Measurements from ENCODE around the gene MGAT3. TPM values are rescaled to one million over a fixed set of nuclear protein-coding genes. Genes with fewer than 3 reads are reported as not detected.
"Not testable (repeated sequence)": the region's sequence is repeated elsewhere in the genome, so short reads cannot be mapped to it uniquely, and the experiment has no call there.

Gene MGAT3
- total RNA-seq, 1 experiment from 2014 or later: 1.6 TPM

- DNase-seq (ENCODE audit: low spot score): no peak
Measured at GRCh38 chr22:39489094-39490068, 32.6 kb downstream of the MGAT3 start.

DNA sequence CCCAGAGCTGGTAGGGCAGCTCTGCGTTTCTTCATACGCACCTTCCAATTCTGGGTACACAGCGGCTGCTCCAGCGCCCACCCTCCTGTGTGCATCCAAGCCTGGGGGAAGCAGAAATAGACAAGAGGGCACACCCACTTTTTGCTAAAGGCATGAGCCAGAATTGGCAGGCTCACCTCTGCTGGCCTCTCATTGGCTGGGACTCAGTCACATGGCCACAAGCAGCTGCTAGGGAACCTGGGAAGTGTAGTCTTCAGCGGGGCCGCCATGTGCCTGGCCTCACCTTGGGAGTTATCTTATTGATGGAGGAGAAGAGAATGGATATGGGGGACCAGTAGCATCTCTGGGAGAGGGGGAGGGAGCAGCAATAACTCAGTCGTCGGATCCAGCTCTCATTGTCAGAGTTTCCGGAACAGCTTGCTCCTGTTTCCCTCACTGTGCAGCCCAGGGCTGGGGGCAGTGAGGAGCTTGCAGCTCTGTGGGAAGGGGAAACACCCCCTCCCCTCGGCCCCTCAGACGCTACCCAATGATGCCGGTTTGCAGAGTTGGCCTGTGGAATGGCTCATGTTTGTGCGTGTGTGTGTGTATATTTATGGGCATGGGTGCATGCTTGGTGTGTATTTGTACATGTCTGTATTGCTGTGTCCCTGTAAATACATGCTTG is 33.5 kb downstream of the MGAT3 start:
- peak; percentile 59 for DNase-seq (ENCODE audit: low spot score)

DNA sequence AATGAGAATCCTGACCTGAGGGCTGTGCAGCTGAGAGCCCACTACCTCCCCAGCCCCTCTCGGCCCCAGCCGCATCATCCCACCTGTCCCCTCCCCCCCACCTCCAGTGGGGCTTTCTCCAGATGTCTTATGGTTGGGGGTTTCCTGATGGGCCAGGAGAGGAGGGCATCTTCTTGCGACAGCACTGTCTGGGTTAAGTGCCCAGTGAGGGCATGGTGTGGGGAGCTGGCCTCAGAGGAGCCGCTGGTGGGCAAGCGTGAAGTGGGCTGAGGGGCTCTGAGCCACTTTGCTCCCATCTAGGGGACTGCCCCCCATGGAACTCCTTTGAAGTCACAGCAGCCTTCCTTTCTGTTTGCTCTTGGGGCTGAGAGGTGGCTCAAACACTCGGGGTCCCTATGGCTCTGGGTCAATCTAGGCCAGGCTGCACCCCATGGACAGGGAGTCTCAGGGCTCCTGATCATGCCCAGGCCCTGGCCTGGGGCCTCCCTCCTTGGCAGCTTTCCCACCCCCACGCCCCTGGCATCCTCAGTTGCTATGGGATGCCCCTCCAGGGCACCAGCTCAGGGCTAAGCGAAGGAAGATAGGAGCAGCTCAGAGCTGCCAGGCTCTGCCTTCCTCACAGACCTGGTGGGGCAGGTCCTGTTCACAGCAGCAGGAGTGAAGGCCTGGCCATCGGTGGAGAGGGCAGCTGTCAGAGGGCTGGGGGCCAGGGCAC is 34.3 kb downstream of the MGAT3 start:
- no peak for DNase-seq (ENCODE audit: low spot score)

DNA sequence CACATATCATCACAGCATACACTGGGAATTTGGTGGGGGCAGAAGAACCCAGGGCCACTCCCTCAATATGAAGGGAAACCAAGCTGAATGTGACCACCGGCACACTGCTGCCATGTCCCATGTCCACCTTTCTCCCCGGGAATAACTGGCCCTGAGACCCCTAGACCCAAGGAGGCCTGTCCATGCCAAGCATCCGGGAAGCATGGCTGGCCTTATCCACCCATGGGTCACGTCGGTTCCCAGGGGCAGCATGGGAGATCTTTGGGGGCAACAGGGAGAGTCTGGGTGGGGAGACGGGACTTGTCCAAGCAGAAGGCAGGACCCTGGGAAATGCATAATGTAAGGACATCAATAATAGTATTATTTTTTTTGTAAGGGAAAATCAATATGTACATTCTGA is 34.9 kb downstream of the MGAT3 start:
- no peak for DNase-seq (ENCODE audit: low spot score)

GRCh38 chr22:39492186-39492585 is 35.4 kb downstream of the MGAT3 start:
- no peak for DNase-seq (ENCODE audit: low spot score)

- DNase-seq (ENCODE audit: low spot score): no peak
Measured at GRCh38 chr22:39493759-39494158, 36.9 kb downstream of the MGAT3 start.

- DNase-seq (ENCODE audit: low spot score): no peak
Measured at GRCh38 chr22:39494471-39495120, 37.8 kb downstream of the MGAT3 start.

DNA sequence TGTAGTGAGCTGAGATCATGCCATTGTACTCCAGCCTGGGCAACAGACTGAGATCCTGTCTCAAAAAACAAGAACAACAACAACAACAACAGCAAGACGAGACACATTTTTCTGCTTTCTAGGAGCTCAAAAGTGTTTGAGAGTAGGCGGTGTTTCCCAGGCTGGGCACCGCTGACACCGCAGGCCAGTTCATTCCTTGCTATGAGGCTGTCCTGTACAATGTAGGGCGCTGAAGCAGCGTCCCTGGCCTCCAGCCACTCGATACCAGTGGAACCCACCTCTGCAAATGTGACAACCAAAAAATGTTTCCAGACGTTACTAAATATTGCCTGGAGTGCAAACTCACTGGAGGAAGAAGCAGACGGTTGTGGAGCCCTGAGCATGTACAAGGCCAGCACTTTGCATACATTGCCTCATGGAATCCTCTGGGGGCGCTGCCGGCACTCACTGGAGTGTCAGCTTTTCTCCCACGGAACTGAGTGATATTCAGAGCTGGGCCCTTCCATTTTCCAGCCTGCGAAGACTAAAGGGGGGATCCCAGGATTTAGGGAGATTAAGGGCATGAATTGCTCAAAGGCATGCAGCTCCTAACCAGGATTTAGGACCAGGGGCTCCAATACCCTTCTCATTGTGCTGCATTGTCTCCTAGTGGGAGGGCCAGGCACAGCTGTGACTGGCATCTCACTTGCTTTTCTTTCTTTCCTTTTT is 39.5 kb downstream of the MGAT3 start:
- peak; percentile 53 for DNase-seq (ENCODE audit: low spot score)

DNA sequence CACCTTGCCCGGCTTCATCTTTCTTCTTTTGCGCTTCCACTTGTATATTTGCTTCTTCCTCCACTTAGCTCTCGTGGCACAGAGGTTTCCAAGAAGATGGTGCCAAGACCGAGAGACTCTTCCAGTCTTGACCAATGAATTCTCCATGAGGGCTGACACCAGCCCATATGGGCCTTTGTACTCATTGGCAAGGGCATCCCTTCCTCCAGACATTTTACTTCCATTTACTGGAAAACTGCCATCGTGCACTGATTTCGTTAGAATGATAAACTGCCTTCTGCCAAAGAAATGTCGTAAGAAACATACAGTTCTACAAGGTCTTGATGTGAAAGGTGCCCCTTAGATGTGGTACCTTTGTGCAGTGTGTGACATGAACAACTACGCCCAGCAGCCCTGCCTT is 40.6 kb downstream of the MGAT3 start:
- no peak for DNase-seq (ENCODE audit: low spot score)

- no peak for DNase-seq (ENCODE audit: low spot score)
Measured at GRCh38 chr22:39498368-39498767, 41.6 kb downstream of the MGAT3 start.

- DNase-seq (ENCODE audit: low spot score): no peak
Measured at GRCh38 chr22:39498802-39499201, 42.0 kb downstream of the MGAT3 start.

GRCh38 chr22:39500101-39500500 is 43.3 kb downstream of the MGAT3 start:
- no peak for DNase-seq (ENCODE audit: low spot score)

GRCh38 chr22:39501644-39502108 is 44.9 kb downstream of the MGAT3 start:
- no peak for DNase-seq (ENCODE audit: low spot score)

DNA sequence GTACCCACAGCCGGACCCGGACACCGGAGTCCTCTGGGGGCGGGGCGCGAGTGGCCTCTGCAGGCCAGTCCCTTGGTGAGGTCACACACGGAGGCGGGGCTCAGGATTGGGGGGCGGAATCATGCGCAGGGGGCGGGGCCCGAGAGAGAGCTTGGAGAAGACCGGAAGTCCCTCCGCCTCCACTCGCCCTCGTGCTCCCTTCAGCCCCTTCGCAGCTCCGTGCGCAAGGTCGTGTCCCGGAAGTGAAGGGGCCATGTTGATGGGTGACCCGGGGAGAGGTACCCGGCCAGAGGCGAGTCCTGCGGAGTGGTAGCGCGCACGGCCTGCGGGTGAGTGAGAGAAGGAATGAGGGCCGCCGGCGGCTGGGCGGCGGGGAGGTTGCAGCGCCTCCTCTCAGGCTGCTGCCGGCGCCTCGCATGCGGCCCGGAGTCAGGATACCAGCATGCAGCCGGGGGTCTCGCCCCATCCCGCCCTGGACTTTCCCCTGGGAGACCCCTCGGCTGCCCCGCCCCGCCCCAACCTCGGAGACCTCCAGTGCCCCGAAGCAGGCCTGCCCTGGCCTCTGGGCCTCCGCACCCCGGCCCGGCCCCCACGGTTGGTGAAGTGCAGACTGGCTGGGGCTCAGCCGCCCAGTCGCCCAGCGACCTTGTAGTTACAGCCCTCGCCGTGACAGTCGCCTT is 45.4 kb downstream of the MGAT3 start, which contains the start of gene MIEF1:
MIEF1 (plus strand) TSS at position 182 of the 680 bp plus-strand sequence. CDS start 9,005 bp downstream, outside the sequence.
- DNase-seq (ENCODE audit: low spot score): peak; percentile 88

- DNase-seq (ENCODE audit: low spot score): no peak
Measured at GRCh38 chr22:39502789-39503409, 46.1 kb downstream of the MGAT3 start.

DNA sequence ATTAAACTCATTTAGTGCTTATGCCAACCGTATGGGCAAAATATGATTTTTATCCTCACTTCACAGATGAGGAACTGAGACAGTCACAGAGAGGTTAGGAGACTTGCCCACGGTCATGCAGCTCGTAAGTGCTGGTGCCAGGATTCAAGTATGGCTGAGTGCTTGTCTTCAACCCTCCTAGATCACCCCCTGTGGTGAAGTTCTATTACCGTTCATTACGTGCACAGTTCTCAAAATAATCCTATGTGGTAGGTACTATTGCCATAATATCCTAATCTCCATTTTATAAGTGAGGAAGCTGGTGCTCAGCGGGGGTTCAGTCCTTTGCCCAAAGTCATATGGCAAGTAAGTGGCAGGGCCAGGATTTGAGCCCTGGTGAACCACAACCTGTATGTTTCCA is 46.8 kb downstream of the MGAT3 start:
- no peak for DNase-seq (ENCODE audit: low spot score)

DNA sequence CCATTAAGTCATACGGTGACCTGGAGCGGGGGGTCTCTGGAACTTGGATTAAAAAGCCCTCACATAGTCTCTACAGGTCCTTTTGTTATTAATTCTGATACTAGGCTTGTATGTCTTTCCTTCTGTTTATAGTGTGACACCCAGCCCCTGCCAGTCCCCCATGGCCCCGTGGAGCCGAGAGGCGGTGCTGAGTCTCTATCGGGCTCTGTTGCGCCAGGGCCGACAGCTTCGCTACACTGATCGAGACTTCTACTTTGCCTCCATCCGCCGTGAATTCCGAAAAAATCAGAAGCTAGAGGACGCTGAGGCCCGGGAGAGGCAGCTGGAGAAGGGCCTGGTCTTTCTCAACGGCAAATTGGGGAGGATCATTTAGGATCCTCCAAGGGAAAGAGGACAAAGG is 47.3 kb downstream of the MGAT3 start:
- DNase-seq (ENCODE audit: low spot score): no peak

- DNase-seq (ENCODE audit: low spot score): not testable (repeated sequence)
Measured at GRCh38 chr22:39507021-39507420, 50.2 kb downstream of the MGAT3 start.

DNA sequence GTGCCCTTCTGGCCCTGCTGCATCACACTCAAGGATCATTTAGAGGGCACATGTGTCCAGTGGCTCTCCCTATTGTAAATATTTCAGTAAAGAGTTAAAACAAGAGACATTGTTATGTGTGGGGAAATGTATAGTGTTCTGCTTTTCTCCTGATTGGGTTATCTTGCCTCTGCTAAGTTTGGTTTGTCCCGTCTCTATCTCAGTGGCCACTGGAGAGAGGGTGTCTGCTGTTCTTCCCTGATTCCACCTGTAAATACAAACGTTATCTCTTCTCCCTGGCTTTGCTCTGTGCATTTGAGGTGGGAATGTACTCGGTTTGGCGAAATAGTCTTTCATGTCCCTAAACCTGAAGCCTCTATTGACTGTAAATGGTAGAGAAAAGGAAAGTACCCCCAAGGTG is 51.6 kb downstream of the MGAT3 start:
- DNase-seq (ENCODE audit: low spot score): no peak

Measured in HT-29 (cell line).